HG03442 (cell line): ENCODE results near the gene TMUB2.
A peak's percentile ranks its signal among the peaks of the same experiment; 100 is the strongest.
"Not testable (repeated sequence)": the region's sequence is repeated elsewhere in the genome, so short reads cannot be mapped to it uniquely, and the experiment has no call there.

Experiments
- ATAC-seq: cut with Tn5 transposase; IDR thresholded peaks from one replicate; pipeline ENCODE4 v1.9.1; 2021; ENCODE audit warnings: mild to moderate bottlenecking, moderate library complexity; ENCODE audit not compliant: unreplicated experiment

The TMUB2 gene

DNA sequence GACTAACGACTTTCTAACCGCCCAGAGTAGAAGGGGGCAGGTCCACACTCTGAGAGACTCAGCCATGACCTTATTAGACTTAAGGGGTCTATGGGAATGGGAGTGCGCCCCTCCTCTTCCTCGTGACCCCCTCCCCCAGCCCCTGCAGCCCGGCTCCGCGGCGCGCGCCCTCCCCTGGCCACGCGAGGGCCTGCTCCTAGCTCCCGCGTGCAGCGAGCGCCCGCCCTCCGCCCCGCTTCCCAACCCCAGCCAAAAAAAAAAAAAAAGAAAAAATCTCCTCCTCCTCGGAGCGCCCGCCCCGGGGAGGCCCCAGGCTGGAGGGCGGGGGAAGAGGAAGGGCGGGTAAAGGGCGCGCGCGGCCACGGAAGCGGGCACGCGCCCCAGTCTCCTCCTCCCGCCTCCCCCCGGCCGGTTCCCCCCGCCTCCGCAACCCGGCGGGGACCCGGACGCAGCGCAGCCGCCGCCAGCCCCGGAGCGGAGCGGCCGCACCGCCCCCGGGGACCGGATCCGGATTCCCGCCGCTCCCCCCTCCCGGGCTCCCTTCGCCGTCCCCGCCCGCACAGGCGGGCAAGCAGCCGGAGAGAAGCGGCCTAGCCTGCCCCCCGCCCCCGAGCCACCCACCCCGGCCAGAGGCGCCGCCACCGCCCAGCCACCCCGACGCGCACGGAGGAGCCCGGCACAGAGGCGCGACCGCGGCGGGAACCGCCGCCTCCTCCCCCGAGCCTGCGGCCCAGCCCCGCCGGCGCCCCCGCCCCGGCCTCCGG lies 31.8 kb downstream of the TMUB2 start:
- peak; percentile 38 for ATAC-seq

GRCh38 chr17:44219108-44219615 lies 32.4 kb downstream of the TMUB2 start:
- peak; percentile 22 for ATAC-seq

DNA sequence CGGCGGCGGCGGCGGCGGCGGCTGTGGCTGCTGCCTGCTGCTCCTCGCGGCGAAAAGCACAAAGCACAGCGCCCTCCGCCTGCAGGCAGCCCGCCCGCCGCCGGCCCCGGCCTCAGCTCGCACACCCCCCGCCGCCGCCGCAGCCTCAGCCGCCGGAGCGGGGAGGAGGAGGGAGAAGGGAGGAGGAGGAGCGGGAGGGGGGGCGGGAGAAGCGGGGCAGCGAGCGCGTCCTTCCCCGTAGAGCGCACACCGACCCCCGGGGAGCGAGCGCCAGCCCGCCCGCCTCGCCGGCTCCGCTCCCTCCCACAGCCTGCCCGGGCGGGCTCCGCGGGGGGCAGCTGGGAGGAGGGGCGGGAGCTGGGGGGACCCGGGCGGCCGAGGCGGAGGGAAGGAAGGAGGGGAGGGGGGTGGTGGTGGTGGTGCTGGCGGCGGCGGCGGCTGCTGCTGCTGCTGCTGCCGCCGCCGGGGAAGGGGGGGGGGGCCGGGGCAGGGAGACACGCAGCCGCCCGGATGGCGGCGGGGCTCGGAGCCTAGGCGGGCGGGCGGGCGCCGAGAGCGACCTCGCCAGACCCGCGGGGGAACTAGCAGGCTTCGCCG lies 32.9 kb downstream of the TMUB2 start, which contains the start of gene UBTF:
Gene UBTF (minus strand): TSS at position 60 of the 597 bp plus-strand sequence. CDS start 1,446 bp downstream, outside the sequence.
- peak; percentile 4 for ATAC-seq

- ATAC-seq = peak; percentile 1
These were observed 33.7 kb downstream of the TMUB2 start for GRCh38 chr17:44220213-44221083.

- ATAC-seq = no peak
These were observed 34.5 kb downstream of the TMUB2 start for GRCh38 chr17:44221084-44221861.

GRCh38 chr17:44221862-44222111 lies 35.0 kb downstream of the TMUB2 start:
- no peak for ATAC-seq

GRCh38 chr17:44222112-44222869 lies 35.5 kb downstream of the TMUB2 start:
- no peak for ATAC-seq

GRCh38 chr17:44223541-44224071 lies 36.8 kb downstream of the TMUB2 start:
- no peak for ATAC-seq

GRCh38 chr17:44229090-44229489 lies 42.3 kb downstream of the TMUB2 start:
- no peak for ATAC-seq

DNA sequence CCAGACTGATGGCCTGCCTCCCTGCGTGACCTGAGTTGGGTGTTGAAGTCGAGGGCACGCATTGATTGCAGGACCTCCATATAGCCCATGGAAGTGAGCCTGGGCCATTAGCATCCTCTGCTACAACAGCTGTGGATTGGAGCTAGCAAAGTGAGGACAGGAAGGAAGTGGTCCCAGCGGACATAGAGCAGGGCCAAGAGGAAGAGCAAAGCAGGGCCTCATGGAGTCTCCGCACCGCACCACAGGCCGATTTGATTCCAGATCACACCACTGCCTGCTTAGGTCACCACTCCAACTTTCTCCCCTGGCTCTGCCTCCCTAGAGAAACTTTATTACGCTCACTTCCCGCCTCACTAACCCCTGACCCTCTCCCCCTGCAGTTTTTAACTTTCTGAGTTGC lies 43.4 kb downstream of the TMUB2 start:
- no peak for ATAC-seq

- no peak for ATAC-seq
These were observed 45.3 kb downstream of the TMUB2 start for GRCh38 chr17:44232061-44232460.

- ATAC-seq = no peak
These were observed 46.8 kb downstream of the TMUB2 start for GRCh38 chr17:44233582-44233981.

DNA sequence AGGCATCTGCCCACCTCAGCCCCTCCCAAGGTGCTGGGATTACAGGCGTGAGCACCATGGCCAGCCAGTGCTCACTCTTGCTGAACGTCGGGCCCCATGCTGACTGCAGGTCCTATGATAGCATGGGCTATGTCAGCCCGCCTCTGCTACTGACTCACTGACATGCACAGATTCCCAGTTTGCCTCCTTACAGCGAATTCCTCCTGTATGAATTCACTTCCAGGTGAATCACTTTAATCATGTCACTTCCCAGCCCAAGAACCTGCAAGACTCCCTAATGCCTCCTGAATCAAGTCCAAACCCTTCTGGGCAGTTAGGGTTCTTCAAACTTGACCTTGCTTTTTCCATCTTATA lies 48.8 kb downstream of the TMUB2 start:
- ATAC-seq = no peak

GRCh38 chr17:44236444-44236991 lies 49.7 kb downstream of the TMUB2 start:
- no peak for ATAC-seq

DNA sequence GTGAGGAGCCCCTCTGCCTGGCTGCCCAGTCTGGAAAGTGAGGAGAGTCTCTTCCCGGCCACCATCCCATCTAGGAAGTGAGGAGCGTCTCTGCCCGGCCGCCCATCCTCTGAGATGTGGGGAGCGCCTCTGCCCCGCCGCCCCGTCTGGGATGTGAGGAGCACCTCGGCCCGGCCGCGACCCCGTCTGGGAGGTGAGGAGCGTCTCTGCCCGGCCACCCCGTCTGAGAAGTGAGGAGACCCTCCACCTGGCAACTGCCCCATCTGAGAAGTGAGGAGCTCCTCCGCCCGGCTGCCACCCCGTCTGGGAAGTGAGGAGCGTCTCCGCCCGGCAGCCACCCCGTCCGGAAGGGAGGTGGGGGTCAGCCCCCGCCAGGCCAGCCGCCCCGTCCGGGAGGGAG lies 51.1 kb downstream of the TMUB2 start:
- not testable (repeated sequence) for ATAC-seq

DNA sequence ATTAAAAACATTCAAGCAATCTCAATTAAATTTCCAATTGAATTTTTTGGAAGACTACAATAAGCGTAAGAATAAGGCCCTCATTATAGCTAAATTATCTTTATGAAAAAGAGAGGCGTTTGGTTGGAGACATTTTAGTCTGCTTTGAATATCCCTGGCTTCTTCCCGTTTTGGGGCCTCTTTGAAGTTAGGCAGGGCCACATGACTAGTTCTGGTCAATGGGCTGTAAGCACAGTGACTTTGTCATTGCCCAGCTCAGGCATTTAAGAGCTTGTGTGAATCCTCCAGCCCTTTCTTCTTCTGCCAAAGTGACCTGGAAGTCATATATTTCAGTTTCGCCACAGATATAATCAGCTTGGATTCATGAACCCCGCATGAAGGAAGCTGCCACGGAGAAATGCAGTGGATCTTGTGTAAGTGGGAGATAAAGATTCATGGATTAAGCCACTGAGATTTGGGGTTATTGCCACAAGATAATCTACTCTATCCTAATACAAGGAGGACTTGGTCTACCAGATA lies 54.4 kb downstream of the TMUB2 start:
- no peak for ATAC-seq
